GM10248 (cell line): ENCODE measurements around the gene FAS.

ENCODE experiments used
- CTCF ChIA-PET: fragments of 300-600 bp; sonication (Branson Sonifier 250); formaldehyde crosslinking; extraction: SDS; loops from one replicate; lab custom pipeline; 2021; ENCODE audit warnings: antibody characterized with exemption; lab: Yijun Ruan, JAX
- POLR2A ChIA-PET: fragments of 350-650 bp; sonication (Branson Sonifier 250); formaldehyde crosslinking; extraction: SDS; loops from one replicate; lab custom pipeline; 2020; ENCODE audit warnings: antibody characterized with exemption; lab: Yijun Ruan, JAX
- DNase-seq: peaks from one replicate; pipeline ENCODE4 v3.0.0; 2012; ENCODE audit errors: extremely low spot score
- TF ChIP-seq, protein P1 (sequence below): IDR thresholded peaks from 2 replicates; pipeline ENCODE4 v1.5.1; 2012; ENCODE audit warnings: mild to moderate bottlenecking, low read depth; ENCODE audit errors: extremely low read depth, missing control alignments, control extremely low read depth

Gene FAS

DNA sequence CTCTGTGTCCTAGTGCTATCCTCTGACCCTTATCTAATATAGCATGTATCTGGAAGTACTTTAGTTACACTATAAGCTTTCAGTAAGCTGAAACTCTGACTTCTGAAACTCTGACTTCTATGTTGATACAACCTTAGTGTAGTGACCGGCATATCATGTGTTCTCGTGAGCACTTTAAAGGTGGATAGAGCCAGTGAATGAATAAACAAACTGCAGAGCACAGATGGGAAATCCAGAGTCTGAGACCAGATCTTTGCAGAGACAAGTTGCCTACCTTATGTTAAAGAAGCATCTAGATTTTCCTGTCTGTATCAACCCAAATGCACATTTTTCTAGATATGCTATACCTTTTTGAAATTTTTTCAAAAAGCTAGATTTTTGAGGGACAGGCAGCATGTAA lies 41.5 kb upstream of the FAS start:
- CTCF ChIA-PET: interaction anchor here (0.8 to 2.1 kb wide), 7 partner anchors 9 to 113 kb away, joined by 3 to 6 read pairs (median 5); no protein-coding TSS in a partner anchor
- POLR2A ChIA-PET: no interaction called here
- DNase-seq: no peak
- TF ChIP-seq, protein P1, sequence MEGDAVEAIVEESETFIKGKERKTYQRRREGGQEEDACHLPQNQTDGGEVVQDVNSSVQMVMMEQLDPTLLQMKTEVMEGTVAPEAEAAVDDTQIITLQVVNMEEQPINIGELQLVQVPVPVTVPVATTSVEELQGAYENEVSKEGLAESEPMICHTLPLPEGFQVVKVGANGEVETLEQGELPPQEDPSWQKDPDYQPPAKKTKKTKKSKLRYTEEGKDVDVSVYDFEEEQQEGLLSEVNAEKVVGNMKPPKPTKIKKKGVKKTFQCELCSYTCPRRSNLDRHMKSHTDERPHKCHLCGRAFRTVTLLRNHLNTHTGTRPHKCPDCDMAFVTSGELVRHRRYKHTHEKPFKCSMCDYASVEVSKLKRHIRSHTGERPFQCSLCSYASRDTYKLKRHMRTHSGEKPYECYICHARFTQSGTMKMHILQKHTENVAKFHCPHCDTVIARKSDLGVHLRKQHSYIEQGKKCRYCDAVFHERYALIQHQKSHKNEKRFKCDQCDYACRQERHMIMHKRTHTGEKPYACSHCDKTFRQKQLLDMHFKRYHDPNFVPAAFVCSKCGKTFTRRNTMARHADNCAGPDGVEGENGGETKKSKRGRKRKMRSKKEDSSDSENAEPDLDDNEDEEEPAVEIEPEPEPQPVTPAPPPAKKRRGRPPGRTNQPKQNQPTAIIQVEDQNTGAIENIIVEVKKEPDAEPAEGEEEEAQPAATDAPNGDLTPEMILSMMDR: no peak

DNA sequence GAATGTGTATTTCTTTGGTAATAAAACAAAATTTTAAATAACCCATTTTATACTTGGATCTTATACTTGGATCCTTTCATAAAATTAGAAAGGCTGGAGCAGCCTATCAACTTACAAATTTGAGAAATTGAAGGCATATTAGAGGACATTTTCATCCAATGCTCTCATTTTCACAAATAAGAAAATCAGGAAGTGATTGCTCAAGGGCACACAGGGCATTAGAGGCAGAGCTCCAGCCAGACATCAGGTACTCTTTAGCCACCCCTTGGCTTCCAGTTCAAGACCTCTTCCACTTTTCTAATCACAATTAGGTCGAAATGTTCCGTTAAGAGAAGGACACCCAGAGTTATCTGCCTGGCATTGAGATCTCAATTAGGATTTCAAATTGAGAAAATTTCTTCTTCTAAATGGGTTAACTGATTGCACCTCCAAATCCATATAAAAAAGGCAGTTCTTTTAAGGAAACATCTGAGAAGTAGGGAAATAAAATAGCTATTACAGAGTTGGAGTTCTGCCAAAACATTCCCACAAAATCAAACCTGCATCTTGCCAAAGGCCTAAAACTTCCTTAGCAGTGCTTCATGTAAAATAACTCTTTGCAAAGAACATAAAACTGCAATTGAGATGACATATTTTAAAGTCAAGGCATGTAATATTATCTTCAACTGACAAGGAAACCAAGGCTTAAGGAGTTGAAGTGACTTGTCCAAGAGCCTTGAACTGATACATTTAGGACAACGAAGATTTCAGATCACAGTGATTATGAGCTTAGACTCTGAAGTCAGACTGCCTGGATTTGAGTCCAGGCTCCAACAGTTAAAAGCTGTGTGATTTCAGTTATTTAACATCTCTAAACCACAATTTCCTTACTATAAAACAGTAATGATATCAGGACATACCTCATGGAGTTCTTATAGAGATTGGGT lies 40.4 kb upstream of the FAS start:
- TF ChIP-seq, protein P1: no peak
- DNase-seq: no peak
- ChIA-PET POLR2A (no interaction called here), CTCF (interaction anchor here (0.9 to 1.2 kb wide), 4 partner anchors 10 to 80 kb away, joined by 3 to 6 read pairs (median 3); no protein-coding TSS in a partner anchor)

DNA sequence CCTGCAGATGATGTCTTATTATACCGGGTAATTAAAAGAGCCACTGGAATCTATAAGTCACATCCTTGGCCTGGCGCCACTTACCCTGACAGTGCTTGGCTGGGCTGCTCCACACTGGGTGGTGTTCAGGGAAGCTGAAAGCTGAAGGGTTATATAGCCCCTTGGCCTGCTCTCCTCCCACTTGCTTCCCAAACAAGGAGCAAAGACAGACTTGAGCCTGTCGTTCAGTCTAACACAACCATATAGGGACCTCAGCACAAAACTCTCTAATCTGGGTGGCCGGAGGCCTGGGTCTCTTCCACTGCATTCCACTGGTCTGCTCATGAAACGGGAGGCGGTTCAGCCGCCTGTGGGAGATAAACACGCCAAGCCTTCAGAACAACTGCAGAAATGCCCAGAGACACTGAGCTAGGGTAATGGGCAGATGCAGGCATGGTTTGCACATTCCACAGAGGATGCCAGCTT lies 37.9 kb upstream of the FAS start, which contains the start of gene ACTA2:
TSS of gene ACTA2 (minus strand) at position 127 of the 465 bp plus-strand sequence. CDS start 3,843 bp downstream, outside the sequence.
- CTCF ChIA-PET: no interaction called here
- POLR2A ChIA-PET: no interaction called here

DNA sequence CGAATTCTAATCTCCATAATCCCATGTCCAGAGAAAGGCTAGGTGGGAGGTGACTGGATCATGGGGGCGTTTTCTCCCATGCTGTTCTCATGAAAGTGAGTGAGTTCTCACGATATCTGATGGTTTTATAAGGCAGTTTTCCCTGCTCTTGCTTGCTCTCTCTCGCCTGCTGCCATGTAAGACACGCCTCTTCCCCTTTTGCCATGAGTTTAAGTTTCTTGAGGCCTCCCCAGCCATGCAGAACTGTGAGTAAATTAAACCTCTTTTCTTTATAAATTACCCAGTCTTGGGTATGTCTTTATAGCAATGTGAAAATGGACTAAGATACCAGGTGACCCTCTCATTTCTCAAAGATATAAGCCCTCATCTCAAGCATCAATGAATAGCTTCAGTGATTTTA lies 36.9 kb upstream of the FAS start:
- no peak for DNase-seq
- TF ChIP-seq, protein P1: no peak
- POLR2A ChIA-PET: no interaction called here
- CTCF ChIA-PET: interaction anchor here (1.0 to 2.4 kb wide), 3 partner anchors 11 to 265 kb away, joined by 3 to 6 read pairs (median 4); no protein-coding TSS in a partner anchor

More for the DNA sequence above, 37.9 kb upstream of the FAS start, which contains the start of gene ACTA2:
- DNase-seq: no peak
- TF ChIP-seq, protein P1: no peak

DNA sequence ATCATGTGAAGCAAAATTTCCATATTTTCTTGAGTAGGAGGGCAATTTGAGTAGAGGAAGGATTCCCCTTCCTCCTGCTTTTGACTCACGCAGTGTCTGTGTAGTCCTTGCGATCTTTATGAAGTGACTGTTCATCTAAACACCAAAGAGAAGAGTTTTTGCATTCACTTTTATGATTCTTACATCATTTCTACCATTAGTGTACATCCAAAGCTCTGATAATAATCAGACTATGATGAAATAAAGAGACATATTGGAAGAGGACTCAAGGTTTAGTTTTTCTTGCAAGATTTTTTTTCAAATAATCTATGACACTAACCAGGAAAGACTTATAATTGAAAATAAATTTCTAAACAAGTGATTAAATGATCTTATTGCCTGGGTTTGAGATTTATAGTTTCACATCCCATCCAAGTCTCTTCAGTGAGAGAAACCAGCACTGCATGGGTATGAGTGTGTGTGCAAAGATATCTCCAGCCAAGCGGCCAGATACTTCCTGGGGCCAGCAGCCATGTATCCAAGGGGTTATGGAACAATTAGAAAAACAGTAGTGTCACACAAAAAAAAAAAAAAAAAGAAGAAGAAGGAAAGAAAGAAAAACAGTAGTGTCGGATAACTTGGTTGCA lies 36.0 kb upstream of the FAS start:
- TF ChIP-seq, protein P1: no peak
- ChIA-PET CTCF (interaction anchor here (1.0 to 2.4 kb wide), 4 partner anchors 10 to 264 kb away, joined by 3 to 6 read pairs (median 4); no protein-coding TSS in a partner anchor), POLR2A (no interaction called here)
- DNase-seq: no peak

DNA sequence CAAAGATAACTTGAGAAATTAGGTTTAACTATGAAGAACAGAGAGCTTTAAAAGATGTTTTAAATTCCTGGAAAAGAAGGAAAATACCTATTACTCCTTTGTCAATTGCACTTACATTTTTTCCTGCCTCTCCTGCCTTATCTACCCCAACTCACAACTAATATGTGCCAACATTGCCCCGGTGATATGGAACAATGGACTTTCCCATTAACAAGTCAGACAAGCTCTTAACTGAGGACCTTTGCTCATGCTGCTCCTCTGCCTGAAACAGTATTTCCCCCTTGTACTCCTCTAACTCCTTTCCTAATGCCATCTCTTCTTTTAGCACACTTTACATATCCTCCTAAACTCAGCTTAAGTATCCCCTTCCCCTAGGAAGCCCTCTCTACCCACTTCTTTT lies 33.2 kb upstream of the FAS start:
- TF ChIP-seq, protein P1: no peak
- POLR2A ChIA-PET: no interaction called here
- CTCF ChIA-PET: interaction anchor here (1.7 to 2.2 kb wide), 6 partner anchors 9 to 123 kb away, joined by 4 to 8 read pairs (median 7); no protein-coding TSS in a partner anchor
- no peak for DNase-seq
